Mucosa of stomach (tissue), 1 donor: ENCODE measurements around the gene C1QTNF6.

Source experiments
- H3K27me3 ChIP-seq: one replicate; pipeline ENCODE4 v1.7.0; 2013; ENCODE audit warnings: mild to moderate bottlenecking, low read length; ENCODE audit not compliant: control insufficient read depth, insufficient read depth
- H3K36me3 ChIP-seq: one replicate; pipeline ENCODE4 v1.7.0; 2013; ENCODE audit warnings: low read length; ENCODE audit not compliant: control insufficient read depth, insufficient read depth
- H3K4me1 ChIP-seq: one replicate; pipeline ENCODE4 v1.7.0; 2013; ENCODE audit warnings: mild to moderate bottlenecking, low read length; ENCODE audit not compliant: control insufficient read depth, insufficient read depth
- H3K4me3 ChIP-seq: one replicate; pipeline ENCODE4 v1.7.0; 2013; ENCODE audit warnings: low read length
- H3K9ac ChIP-seq: one replicate; pipeline ENCODE4 v1.7.0; 2013; ENCODE audit warnings: mild to moderate bottlenecking, low read length, moderate library complexity
- H3K9me3 ChIP-seq: one replicate; pipeline ENCODE4 v1.7.0; 2013; ENCODE audit warnings: mild to moderate bottlenecking, low read length, moderate library complexity; ENCODE audit not compliant: control insufficient read depth
- donor health status: Pancreatic carcinoma.

The C1QTNF6 gene

GRCh38 chr22:37218771-37219411, 30.8 kb upstream of the C1QTNF6 start:
- Histone ChIP-seq H3K9ac (no peak overlapping the region), H3K4me1 (no peaks in the 10 kb centered on the region), H3K4me3 (no peak overlapping the region)

DNA sequence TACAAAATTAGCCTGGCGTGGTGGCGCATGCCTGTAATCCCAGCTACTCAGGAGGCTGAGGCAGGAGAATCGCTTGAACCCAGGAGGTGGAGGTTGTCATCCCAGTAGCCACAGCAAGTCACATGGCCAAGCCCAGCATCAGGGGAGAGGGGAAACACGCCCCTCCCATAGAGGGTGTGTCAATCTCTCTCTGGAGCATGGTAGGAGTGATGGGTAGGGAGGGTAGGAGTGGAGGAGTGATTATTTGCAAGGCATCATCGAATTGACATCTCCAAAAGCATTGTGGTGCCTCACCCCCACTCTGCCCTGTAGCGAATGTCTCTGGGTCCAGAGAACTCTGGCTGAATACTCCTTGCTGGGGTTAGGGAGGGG, 30.3 kb upstream of the C1QTNF6 start:
- H3K4me1 ChIP-seq, result no peaks in the 10 kb centered on the region
- no peaks in the 10 kb centered on the region for H3K36me3 ChIP-seq
- H3K9me3 ChIP-seq, result no peaks in the 10 kb centered on the region
- H3K4me3 ChIP-seq, result no peak overlapping the region
- H3K9ac ChIP-seq, result no peak overlapping the region
- H3K27me3 ChIP-seq, result no peaks in the 10 kb centered on the region

More at GRCh38 chr22:37218771-37219411, 30.8 kb upstream of the C1QTNF6 start:
- H3K36me3 ChIP-seq, result no peaks in the 10 kb centered on the region
- H3K9me3 ChIP-seq, result no peaks in the 10 kb centered on the region
- no peaks in the 10 kb centered on the region for H3K27me3 ChIP-seq

DNA sequence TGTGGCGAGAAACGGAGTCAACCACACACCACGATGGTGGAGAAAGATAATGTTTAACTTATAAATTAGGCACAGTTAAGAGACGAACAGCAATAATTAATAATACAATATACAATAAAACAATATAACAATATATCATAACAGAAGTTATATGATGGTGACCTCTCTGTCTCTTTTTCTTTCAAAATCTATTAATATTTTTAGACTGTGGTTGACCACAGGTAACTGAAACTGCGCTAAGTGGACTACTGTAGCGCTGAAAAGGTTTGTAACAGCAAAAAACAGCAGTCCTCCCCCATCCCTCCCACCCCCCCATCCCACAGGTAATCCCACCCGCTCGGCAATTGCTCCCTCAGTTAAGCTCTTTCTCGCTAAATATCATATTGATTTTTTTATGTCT, 27.8 kb upstream of the C1QTNF6 start:
- Histone ChIP-seq H3K9ac (no peak overlapping the region), H3K4me1 (no peaks in the 10 kb centered on the region), H3K27me3 (peaks cover 5% of the 10 kb centered on the region), H3K36me3 (no peaks in the 10 kb centered on the region), H3K4me3 (no peak overlapping the region), H3K9me3 (no peaks in the 10 kb centered on the region)

GRCh38 chr22:37214731-37215030, 26.6 kb upstream of the C1QTNF6 start:
- H3K4me1 ChIP-seq, result no peaks in the 10 kb centered on the region
- no peak overlapping the region for H3K4me3 ChIP-seq
- H3K9me3 ChIP-seq, result no peaks in the 10 kb centered on the region
- H3K36me3 ChIP-seq, result no peaks in the 10 kb centered on the region
- no peak overlapping the region for H3K9ac ChIP-seq
- H3K27me3 ChIP-seq, result peaks cover 12% of the 10 kb centered on the region

DNA sequence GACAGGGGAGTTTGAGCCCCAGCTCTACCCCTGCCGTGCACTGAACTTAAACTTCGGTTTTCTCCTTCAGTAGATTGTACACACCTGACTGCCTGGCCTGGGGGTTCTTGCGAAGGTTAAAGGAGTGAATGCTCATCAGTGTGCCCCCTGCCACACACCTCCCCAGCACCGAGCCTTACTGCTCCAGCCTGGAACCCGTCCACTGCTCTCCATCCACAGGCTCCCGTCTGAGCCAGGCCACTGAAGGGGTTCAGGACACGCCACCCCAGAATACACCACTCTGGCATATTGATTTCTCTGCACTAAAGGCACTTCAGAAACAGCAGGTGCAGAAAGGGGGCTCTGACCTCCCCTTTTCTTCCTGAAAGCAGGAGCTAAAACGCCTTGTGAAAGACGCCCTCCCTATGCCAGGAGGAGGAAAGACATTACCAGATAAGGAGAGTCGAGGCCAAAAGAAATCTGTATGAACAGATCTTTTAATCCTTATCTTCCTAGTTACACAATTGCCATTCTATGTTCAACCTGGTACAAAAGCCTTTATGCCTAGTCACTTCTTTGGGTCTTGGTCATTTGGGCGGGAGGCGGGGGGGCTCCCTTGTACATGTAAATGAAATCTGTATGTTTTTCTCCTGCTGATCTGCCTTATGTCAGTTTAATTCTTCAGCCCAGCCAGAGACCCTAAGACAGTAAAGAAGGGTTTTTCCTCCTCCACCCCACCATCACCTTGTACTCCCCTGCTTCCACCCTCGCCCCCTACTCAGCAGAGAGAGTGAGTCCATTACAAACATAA, 26.1 kb upstream of the C1QTNF6 start:
- Histone ChIP-seq H3K27me3 (peaks cover 12% of the 10 kb centered on the region), H3K9me3 (no peaks in the 10 kb centered on the region), H3K9ac (no peak overlapping the region), H3K4me3 (no peak overlapping the region), H3K4me1 (no peaks in the 10 kb centered on the region), H3K36me3 (no peaks in the 10 kb centered on the region)

- no peak overlapping the region for H3K4me3 ChIP-seq
- no peak overlapping the region for H3K9ac ChIP-seq
- H3K9me3 ChIP-seq, result no peaks in the 10 kb centered on the region
- no peaks in the 10 kb centered on the region for H3K36me3 ChIP-seq
- peaks cover 12% of the 10 kb centered on the region for H3K27me3 ChIP-seq
- H3K4me1 ChIP-seq, result no peaks in the 10 kb centered on the region
Measured at GRCh38 chr22:37213218-37213855, 25.3 kb upstream of the C1QTNF6 start.

DNA sequence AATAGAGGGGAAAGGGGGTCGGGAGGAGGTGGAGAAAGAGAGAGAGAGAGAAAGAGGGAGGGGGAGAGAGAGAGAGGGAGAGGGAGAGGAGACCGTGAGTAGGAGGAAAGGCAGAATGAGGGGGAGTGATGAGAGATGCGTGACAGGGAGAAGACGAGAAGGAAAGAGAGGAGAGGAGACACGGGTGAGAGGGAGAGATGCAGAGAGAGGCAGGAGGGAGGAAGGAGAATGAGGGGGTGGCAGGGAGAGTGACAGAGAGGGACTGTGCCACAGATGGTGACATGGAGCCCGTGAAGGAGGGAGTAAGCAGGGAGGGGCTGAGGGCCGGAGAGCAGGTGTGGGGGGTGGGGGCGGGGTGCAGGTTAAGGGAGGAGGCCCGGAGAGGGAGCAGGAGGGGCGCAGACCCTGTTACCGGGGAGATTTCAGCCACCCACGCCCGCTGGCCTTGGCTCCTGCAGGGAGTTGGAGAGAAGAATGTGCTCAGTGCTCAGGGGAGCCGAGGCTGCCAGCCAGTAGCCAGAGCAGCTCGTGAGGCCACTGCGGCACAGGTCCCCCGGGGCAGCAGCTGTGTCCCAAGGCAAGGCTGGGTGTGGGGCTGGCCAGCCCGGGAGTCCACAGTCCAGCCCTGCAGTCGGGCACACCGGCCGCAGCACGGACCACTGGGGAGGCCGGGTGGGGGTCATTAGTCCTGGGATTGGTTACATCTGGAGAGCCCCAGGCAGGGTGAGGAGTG, 24.3 kb upstream of the C1QTNF6 start, which contains the start of gene SSTR3:
SSTR3 (minus strand) TSS at position 304 of the 733 bp plus-strand sequence. CDS start 4,674 bp downstream, outside the sequence.
- H3K4me3 ChIP-seq, result no peak within 1 kb of the TSS
- H3K36me3 ChIP-seq, result no peaks in the 10 kb centered on the region
- peaks cover 12% of the 10 kb centered on the region for H3K27me3 ChIP-seq
- H3K4me1 ChIP-seq, result no peaks in the 10 kb centered on the region
- no peaks in the 10 kb centered on the region for H3K9me3 ChIP-seq
- no peak within 1 kb of the TSS for H3K9ac ChIP-seq

- no peak overlapping the region for H3K9ac ChIP-seq
- H3K27me3 ChIP-seq, result peaks cover 12% of the 10 kb centered on the region
- H3K4me3 ChIP-seq, result no peak overlapping the region
- no peaks in the 10 kb centered on the region for H3K4me1 ChIP-seq
- H3K9me3 ChIP-seq, result no peaks in the 10 kb centered on the region
- H3K36me3 ChIP-seq, result no peaks in the 10 kb centered on the region
Measured at GRCh38 chr22:37211866-37212173, 23.8 kb upstream of the C1QTNF6 start.

GRCh38 chr22:37211075-37211865, 23.2 kb upstream of the C1QTNF6 start:
- Histone ChIP-seq H3K27me3 (peaks cover 12% of the 10 kb centered on the region), H3K9me3 (no peaks in the 10 kb centered on the region), H3K4me1 (no peaks in the 10 kb centered on the region), H3K9ac (no peak overlapping the region), H3K4me3 (no peak overlapping the region), H3K36me3 (no peaks in the 10 kb centered on the region)

DNA sequence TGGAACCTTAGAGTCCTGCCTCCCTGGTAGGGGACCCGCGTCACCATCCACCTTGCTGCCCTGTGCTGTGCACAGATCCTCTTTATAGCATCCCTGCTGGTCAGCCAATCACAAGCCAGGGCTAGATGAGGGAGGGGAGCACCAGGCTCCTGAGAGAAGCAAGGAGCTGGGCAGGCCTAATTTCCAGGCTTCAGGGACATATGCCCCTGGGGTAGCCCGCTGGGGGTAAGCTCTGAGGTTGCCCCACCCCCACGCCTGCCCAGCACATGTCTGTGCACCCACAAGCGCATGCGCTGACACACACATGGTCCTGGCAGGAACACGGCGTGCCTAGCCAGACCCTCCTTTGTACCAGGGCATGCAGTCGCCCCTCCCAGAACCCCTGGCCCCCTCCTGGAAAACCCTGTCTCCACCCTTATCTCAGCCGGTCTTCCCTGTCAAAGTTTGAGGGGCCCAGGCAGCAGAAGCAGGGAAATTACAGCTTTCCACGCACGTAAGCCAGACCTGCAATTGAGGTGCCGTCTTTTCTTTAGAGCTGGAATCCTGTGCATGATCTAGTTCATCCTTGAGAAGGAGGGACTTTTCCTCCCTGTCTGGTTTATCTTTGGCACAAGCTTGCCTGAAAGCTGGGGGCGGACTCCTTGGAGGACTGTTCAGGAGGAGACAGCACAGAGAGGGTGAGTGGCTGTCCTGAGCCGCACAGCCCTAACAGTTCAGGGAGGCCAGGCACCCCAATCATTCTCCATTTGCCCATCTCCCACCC, 22.2 kb upstream of the C1QTNF6 start:
- H3K9me3 ChIP-seq, result no peaks in the 10 kb centered on the region
- H3K36me3 ChIP-seq, result no peaks in the 10 kb centered on the region
- H3K4me1 ChIP-seq, result no peaks in the 10 kb centered on the region
- no peak overlapping the region for H3K4me3 ChIP-seq
- H3K27me3 ChIP-seq, result peaks cover 12% of the 10 kb centered on the region
- H3K9ac ChIP-seq, result no peak overlapping the region
